Measurements from ENCODE around the gene BABAM2.

- TF ChIP-seq, protein P1, sequence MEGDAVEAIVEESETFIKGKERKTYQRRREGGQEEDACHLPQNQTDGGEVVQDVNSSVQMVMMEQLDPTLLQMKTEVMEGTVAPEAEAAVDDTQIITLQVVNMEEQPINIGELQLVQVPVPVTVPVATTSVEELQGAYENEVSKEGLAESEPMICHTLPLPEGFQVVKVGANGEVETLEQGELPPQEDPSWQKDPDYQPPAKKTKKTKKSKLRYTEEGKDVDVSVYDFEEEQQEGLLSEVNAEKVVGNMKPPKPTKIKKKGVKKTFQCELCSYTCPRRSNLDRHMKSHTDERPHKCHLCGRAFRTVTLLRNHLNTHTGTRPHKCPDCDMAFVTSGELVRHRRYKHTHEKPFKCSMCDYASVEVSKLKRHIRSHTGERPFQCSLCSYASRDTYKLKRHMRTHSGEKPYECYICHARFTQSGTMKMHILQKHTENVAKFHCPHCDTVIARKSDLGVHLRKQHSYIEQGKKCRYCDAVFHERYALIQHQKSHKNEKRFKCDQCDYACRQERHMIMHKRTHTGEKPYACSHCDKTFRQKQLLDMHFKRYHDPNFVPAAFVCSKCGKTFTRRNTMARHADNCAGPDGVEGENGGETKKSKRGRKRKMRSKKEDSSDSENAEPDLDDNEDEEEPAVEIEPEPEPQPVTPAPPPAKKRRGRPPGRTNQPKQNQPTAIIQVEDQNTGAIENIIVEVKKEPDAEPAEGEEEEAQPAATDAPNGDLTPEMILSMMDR (IDR thresholded peaks at IDR 0.05): no peak
- no peak for TF ChIP-seq POLR2A (IDR thresholded peaks at IDR 0.05)
Observed at GRCh38 chr2:27869763-27870162, 20.8 kb upstream of the BABAM2 start.

Data from heart left ventricle (tissue), 13 donors.